Measurements from ENCODE around the gene ARHGEF28.

GRCh38 chr5:73687357-73687756 lies 61.4 kb downstream of the ARHGEF28 start:
- TF ChIP-seq CTCF (IDR thresholded peaks at IDR 0.05) = no peak
- no peak for TF ChIP-seq POLR2A (IDR thresholded peaks at IDR 0.05)
- no peak for TF ChIP-seq POLR2AphosphoS5 (IDR thresholded peaks at IDR 0.05)
